Measurements from ENCODE around the gene ATP6V1F.
A peak's percentile ranks its signal among the peaks of the same experiment; 100 is the strongest.

The ATP6V1F gene

GRCh38 chr7:128849156-128849515 lies 13.5 kb upstream of the ATP6V1F start:
- no peak for DNase-seq

- DNase-seq: no peak
Observed at GRCh38 chr7:128849804-128850490, 12.7 kb upstream of the ATP6V1F start.

- no peak for DNase-seq
Observed at GRCh38 chr7:128852537-128853254, 10.0 kb upstream of the ATP6V1F start.

GRCh38 chr7:128853799-128854198 lies 8.9 kb upstream of the ATP6V1F start:
- no peak for DNase-seq

GRCh38 chr7:128854396-128854795 lies 8.3 kb upstream of the ATP6V1F start:
- no peak for DNase-seq

- no peak for DNase-seq
Observed at GRCh38 chr7:128855559-128855958, 7.1 kb upstream of the ATP6V1F start.

- DNase-seq: no peak
Observed at GRCh38 chr7:128856001-128856718, 6.5 kb upstream of the ATP6V1F start.

GRCh38 chr7:128858380-128859231 lies 4.0 kb upstream of the ATP6V1F start:
- DNase-seq: no peak

GRCh38 chr7:128859232-128860157 lies 3.2 kb upstream of the ATP6V1F start:
- DNase-seq: no peak

- DNase-seq: no peak
Observed at GRCh38 chr7:128860158-128861073, 2.2 kb upstream of the ATP6V1F start.

GRCh38 chr7:128861957-128862570 lies 592 bp upstream of the ATP6V1F start:
- no peak for DNase-seq

- peak; percentile 26 for DNase-seq
Observed at GRCh38 chr7:128863433-128863989, 855 bp downstream of the ATP6V1F start.

- no peak for DNase-seq
Observed at GRCh38 chr7:128865303-128865702, 2.6 kb downstream of the ATP6V1F start.

GRCh38 chr7:128865996-128866877 lies 3.6 kb downstream of the ATP6V1F start:
- no peak for DNase-seq

GRCh38 chr7:128867241-128867640 lies 4.6 kb downstream of the ATP6V1F start:
- DNase-seq: no peak

- DNase-seq: peak; percentile 74
Observed at GRCh38 chr7:128867842-128868623, 5.4 kb downstream of the ATP6V1F start.

GRCh38 chr7:128868624-128869137 lies 6.0 kb downstream of the ATP6V1F start:
- no peak for DNase-seq

Data from DMS79 treated with DMSO at 0.1 percent for 48 hours (cell line).